Activated CD4-positive, alpha-beta memory T cell treated with anti-CD3 and anti-CD28 coated beads, Interleukin-2, amount 10 ng/mL, durations not matched to agents 7 days and 5 days (primary cell): ENCODE measurements around the gene PPFIA1. TPM values are rescaled to one million over a fixed set of nuclear protein-coding genes. Genes with fewer than 3 reads are reported as not detected.
A peak's percentile ranks its signal among the peaks of the same experiment; 100 is the strongest.

Experiments used
- CTCF ChIA-PET: fragments of 350-600 bp; sonication (Branson Sonifier 250); formaldehyde crosslinking; loops from one replicate; lab custom pipeline; 2021; ENCODE audit warnings: antibody characterized with exemption, inconsistent platforms; lab: Charles Lee
- POLR2A ChIA-PET: fragments of 350-600 bp; sonication (Branson Sonifier 250); formaldehyde crosslinking; loops from one replicate; lab custom pipeline; 2021; ENCODE audit warnings: antibody characterized with exemption; lab: Charles Lee
- DNase-seq: peaks from one replicate; pipeline ENCODE4 v3.0.0-alpha.2; 2020
- H3K27ac Mint-ChIP-seq: one replicate; pipeline ENCODE4 v1.8.0; 2021; ENCODE audit warnings: mild to moderate bottlenecking, mixed read lengths
- H3K27me3 Mint-ChIP-seq: one replicate; pipeline ENCODE4 v1.8.0; 2021; ENCODE audit warnings: mixed read lengths
- H3K36me3 Mint-ChIP-seq: one replicate; pipeline ENCODE4 v1.8.0; 2021; ENCODE audit warnings: low read depth, mixed read lengths
- H3K4me1 Mint-ChIP-seq: one replicate; pipeline ENCODE4 v1.8.0; 2021; ENCODE audit warnings: mixed read lengths
- H3K4me3 Mint-ChIP-seq: one replicate; pipeline ENCODE4 v1.8.0; 2021; ENCODE audit warnings: mild to moderate bottlenecking, mixed read lengths
- H3K9me3 Mint-ChIP-seq: one replicate; pipeline ENCODE4 v1.8.0; 2021; ENCODE audit warnings: mixed read lengths
- total RNA-seq, 2 experiments: library from RNA; stranded (reverse); gene quantifications; one replicate each; pipeline ENCODE4 v1.2.3, GENCODE V29; 2021

PPFIA1 gene
- total RNA-seq, 2 experiments from 2014 or later, result 22.5 to 23.8 TPM

GRCh38 chr11:70262951-70263350 is 7.5 kb upstream of the PPFIA1 start:
- Mint-ChIP-seq H3K27me3 (peaks cover 11% of the 10 kb centered on the region), H3K4me1 (peaks cover 4% of the 10 kb centered on the region), H3K4me3 (no peak overlapping the region), H3K36me3 (no peaks in the 10 kb centered on the region), H3K9me3 (no peaks in the 10 kb centered on the region), H3K27ac (no peak overlapping the region)
- DNase-seq, result no peak
- ChIA-PET CTCF (no interaction called here), POLR2A (no interaction called here)

GRCh38 chr11:70263363-70263762 is 7.1 kb upstream of the PPFIA1 start:
- CTCF ChIA-PET, result no interaction called here
- no peak overlapping the region for H3K4me3 Mint-ChIP-seq
- no peaks in the 10 kb centered on the region for H3K36me3 Mint-ChIP-seq
- DNase-seq, result no peak
- peaks cover 4% of the 10 kb centered on the region for H3K4me1 Mint-ChIP-seq
- POLR2A ChIA-PET, result no interaction called here
- no peak overlapping the region for H3K27ac Mint-ChIP-seq
- peaks cover 11% of the 10 kb centered on the region for H3K27me3 Mint-ChIP-seq
- no peaks in the 10 kb centered on the region for H3K9me3 Mint-ChIP-seq

- ChIA-PET POLR2A (no interaction called here), CTCF (no interaction called here)
- DNase-seq, result no peak
- no peaks in the 10 kb centered on the region for H3K9me3 Mint-ChIP-seq
- H3K27me3 Mint-ChIP-seq, result peaks cover 19% of the 10 kb centered on the region
- H3K4me1 Mint-ChIP-seq, result peaks cover 13% of the 10 kb centered on the region
- H3K36me3 Mint-ChIP-seq, result no peaks in the 10 kb centered on the region
- H3K27ac Mint-ChIP-seq, result no peak overlapping the region
- H3K4me3 Mint-ChIP-seq, result no peak overlapping the region
Measured at GRCh38 chr11:70265341-70265740, 5.1 kb upstream of the PPFIA1 start.

GRCh38 chr11:70267405-70267950 is 3.0 kb upstream of the PPFIA1 start:
- H3K36me3 Mint-ChIP-seq, result peaks cover 4% of the 10 kb centered on the region
- no peak overlapping the region for H3K4me3 Mint-ChIP-seq
- H3K9me3 Mint-ChIP-seq, result no peaks in the 10 kb centered on the region
- DNase-seq, result no peak
- H3K27ac Mint-ChIP-seq, result no peak overlapping the region
- H3K27me3 Mint-ChIP-seq, result peaks cover 19% of the 10 kb centered on the region
- ChIA-PET POLR2A (interaction anchor here (1.2 kb wide), 1 partner anchor 63 kb away, joined by 3 read pairs; no protein-coding TSS in a partner anchor), CTCF (interaction anchor here (0.7 to 1.2 kb wide), 3 partner anchors 53 to 596 kb away, joined by 3 to 4 read pairs (median 3); no protein-coding TSS in a partner anchor)
- peaks cover 25% of the 10 kb centered on the region for H3K4me1 Mint-ChIP-seq

DNA sequence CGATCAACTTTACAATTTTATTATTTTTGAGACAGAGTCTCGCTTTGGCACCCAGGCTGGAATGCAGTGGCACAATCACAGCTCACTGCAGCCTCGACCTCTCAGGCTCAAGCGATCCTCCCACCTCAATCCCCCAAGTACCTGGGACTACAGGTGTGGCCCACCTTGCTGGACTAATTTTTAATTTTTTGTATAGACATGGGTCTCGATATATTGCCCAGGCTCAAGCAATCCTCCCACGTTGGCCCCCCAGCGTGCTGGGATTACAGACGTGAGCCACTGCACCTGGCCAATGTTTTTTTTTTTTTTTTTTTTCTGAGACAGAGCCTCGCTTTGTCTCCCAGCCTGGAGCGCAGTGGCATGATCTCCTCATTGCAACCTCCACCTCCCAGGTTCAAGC is 2.0 kb upstream of the PPFIA1 start:
- peaks cover 7% of the 10 kb centered on the region for H3K36me3 Mint-ChIP-seq
- CTCF ChIA-PET, result interaction anchor here (0.7 to 1.2 kb wide), 3 partner anchors 52 to 597 kb away, joined by 3 to 4 read pairs (median 3); no protein-coding TSS in a partner anchor
- H3K9me3 Mint-ChIP-seq, result no peaks in the 10 kb centered on the region
- H3K4me1 Mint-ChIP-seq, result peaks cover 33% of the 10 kb centered on the region
- H3K27ac Mint-ChIP-seq, result no peak overlapping the region
- POLR2A ChIA-PET, result interaction anchor here (1.2 kb wide), 1 partner anchor 64 kb away, joined by 3 read pairs; no protein-coding TSS in a partner anchor
- H3K27me3 Mint-ChIP-seq, result peaks cover 19% of the 10 kb centered on the region
- DNase-seq, result no peak
- no peak overlapping the region for H3K4me3 Mint-ChIP-seq

GRCh38 chr11:70270877-70271648 is 573 bp downstream of the PPFIA1 start:
- peak; percentile 56 for DNase-seq
- peak overlapping the region; percentile 92 for H3K4me3 Mint-ChIP-seq
- peaks cover 45% of the 10 kb centered on the region for H3K4me1 Mint-ChIP-seq
- H3K27me3 Mint-ChIP-seq, result peaks cover 11% of the 10 kb centered on the region
- ChIA-PET CTCF (no interaction called here), POLR2A (interaction anchor here (0.8 to 1.7 kb wide), 3 partner anchors 67 to 96 kb away, joined by 3 to 9 read pairs (median 3); partner anchors contain the start of gene FADD)
- peaks cover 26% of the 10 kb centered on the region for H3K36me3 Mint-ChIP-seq
- peak overlapping the region; percentile 66 for H3K27ac Mint-ChIP-seq
- H3K9me3 Mint-ChIP-seq, result no peaks in the 10 kb centered on the region

GRCh38 chr11:70271649-70271953 is 1.1 kb downstream of the PPFIA1 start:
- Mint-ChIP-seq H3K9me3 (no peaks in the 10 kb centered on the region), H3K27me3 (peaks cover 11% of the 10 kb centered on the region), H3K27ac (no peak overlapping the region), H3K36me3 (peaks cover 32% of the 10 kb centered on the region), H3K4me3 (peak overlapping the region; percentile 92), H3K4me1 (peaks cover 45% of the 10 kb centered on the region)
- no peak for DNase-seq
- ChIA-PET CTCF (no interaction called here), POLR2A (interaction anchor here (0.8 to 1.6 kb wide), 2 partner anchors 68 to 95 kb away, joined by 3 to 6 read pairs; partner anchors contain the start of gene FADD)

DNA sequence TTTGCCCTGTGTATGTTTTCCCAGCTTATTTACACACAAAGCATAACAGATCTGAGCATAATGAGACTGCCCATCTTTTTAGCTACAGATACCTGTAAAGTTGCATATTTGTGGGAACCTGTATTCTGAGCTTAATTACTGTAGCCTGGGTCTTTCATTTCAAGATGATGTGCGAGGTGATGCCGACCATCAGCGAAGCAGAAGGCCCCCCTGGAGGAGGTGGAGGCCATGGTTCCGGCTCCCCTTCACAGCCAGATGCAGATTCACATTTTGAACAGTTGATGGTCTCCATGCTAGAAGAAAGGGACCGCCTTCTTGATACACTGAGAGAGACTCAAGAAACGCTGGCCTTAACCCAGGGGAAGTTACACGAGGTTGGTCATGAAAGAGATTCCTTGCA is 1.5 kb downstream of the PPFIA1 start:
- no peak for DNase-seq
- peak overlapping the region; percentile 71 for H3K4me3 Mint-ChIP-seq
- H3K27ac Mint-ChIP-seq, result no peak overlapping the region
- no peaks in the 10 kb centered on the region for H3K9me3 Mint-ChIP-seq
- ChIA-PET CTCF (no interaction called here), POLR2A (interaction anchor here (1.6 kb wide), 1 partner anchor 68 kb away, joined by 6 read pairs; the partner anchor contains the start of gene FADD)
- H3K27me3 Mint-ChIP-seq, result peaks cover 11% of the 10 kb centered on the region
- H3K36me3 Mint-ChIP-seq, result peaks cover 33% of the 10 kb centered on the region
- H3K4me1 Mint-ChIP-seq, result peaks cover 45% of the 10 kb centered on the region

GRCh38 chr11:70278994-70279393 is 8.5 kb downstream of the PPFIA1 start:
- H3K4me1 Mint-ChIP-seq, result peaks cover 17% of the 10 kb centered on the region
- ChIA-PET CTCF (no interaction called here), POLR2A (no interaction called here)
- no peak overlapping the region for H3K27ac Mint-ChIP-seq
- no peaks in the 10 kb centered on the region for H3K27me3 Mint-ChIP-seq
- no peaks in the 10 kb centered on the region for H3K9me3 Mint-ChIP-seq
- DNase-seq, result no peak
- peaks cover 54% of the 10 kb centered on the region for H3K36me3 Mint-ChIP-seq
- H3K4me3 Mint-ChIP-seq, result no peak overlapping the region

DNA sequence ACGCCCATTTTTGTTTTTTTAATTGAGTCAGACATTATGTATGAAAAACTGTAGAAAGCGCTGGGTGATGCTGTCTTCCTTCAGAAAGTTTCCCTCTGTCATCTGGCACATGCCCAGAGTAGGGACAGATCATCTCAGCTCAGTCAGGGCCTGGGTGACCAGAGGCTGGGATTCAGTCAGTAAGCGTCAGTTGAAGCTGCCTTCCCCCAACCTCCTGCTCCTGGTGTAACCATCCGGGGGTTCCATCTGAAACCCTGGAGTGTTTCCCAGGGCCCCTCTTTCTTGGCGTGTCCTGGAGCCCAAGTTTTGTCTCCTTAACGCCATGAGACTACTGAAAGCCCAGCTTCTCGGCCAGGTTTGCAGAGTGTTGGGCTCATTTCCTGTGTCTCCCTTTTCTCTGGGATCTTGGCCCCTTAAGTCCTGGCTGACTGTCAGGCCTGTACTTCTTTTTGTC is 10.7 kb downstream of the PPFIA1 start:
- DNase-seq, result no peak
- Mint-ChIP-seq H3K4me3 (no peak overlapping the region), H3K27me3 (no peaks in the 10 kb centered on the region), H3K4me1 (peaks cover 2% of the 10 kb centered on the region), H3K36me3 (peaks cover 50% of the 10 kb centered on the region), H3K27ac (no peak overlapping the region), H3K9me3 (no peaks in the 10 kb centered on the region)
- POLR2A ChIA-PET, result no interaction called here
- CTCF ChIA-PET, result no interaction called here

DNA sequence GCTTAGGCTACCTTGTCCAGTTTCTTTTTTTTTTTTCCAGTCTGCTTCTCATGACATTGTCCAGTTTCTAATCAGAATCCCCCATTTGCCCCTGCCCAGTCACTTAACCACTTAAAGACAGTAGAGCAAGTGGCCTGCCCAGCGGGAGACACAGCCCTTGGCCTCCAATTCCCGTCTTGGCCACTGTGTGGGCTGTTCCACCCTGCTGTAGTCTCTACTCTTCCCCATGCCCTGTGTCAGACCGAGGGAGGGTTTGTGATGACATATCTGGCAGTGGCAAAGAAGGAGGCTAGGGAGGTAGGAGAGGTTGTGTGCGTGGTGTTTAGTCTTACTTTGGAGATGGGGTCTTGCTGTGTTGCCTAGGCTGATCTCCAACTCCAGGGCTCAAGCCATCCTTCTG is 11.5 kb downstream of the PPFIA1 start:
- ChIA-PET POLR2A (interaction anchor here (1.1 kb wide), 1 partner anchor 77 kb away, joined by 3 read pairs; no protein-coding TSS in a partner anchor), CTCF (no interaction called here)
- Mint-ChIP-seq H3K4me1 (peaks cover 2% of the 10 kb centered on the region), H3K9me3 (no peaks in the 10 kb centered on the region), H3K27me3 (no peaks in the 10 kb centered on the region), H3K36me3 (peaks cover 48% of the 10 kb centered on the region), H3K27ac (no peak overlapping the region), H3K4me3 (no peak overlapping the region)
- no peak for DNase-seq

DNA sequence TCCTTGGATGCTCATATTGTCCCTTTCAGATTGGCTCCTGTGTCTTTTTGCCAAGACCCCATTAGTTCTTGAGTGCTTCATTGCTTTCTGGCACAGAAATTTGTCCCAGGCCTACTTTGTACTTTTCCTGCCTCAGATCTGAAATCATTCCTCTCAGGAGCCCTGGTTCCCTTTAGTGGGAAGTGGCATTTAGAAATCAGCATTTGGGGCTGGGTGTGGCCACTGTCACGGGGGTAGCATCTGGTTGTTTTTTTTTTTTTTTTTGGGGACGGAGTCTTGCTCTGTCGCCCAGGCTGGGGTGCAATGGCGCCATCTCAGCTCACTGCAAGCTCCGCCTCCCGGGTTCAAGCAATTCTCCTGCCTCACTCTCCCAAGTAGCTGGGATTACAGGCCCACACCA is 18.2 kb downstream of the PPFIA1 start:
- CTCF ChIA-PET, result interaction anchor here (0.6 kb wide), 1 partner anchor 31 kb away, joined by 3 read pairs; no protein-coding TSS in a partner anchor
- Mint-ChIP-seq H3K27ac (no peak overlapping the region), H3K36me3 (peaks cover 37% of the 10 kb centered on the region), H3K4me3 (no peak overlapping the region), H3K4me1 (no peaks in the 10 kb centered on the region), H3K9me3 (no peaks in the 10 kb centered on the region), H3K27me3 (no peaks in the 10 kb centered on the region)
- no peak for DNase-seq
- POLR2A ChIA-PET, result no interaction called here

GRCh38 chr11:70289582-70289981 is 19.1 kb downstream of the PPFIA1 start:
- POLR2A ChIA-PET, result no interaction called here
- Mint-ChIP-seq H3K4me3 (no peak overlapping the region), H3K4me1 (peaks cover 2% of the 10 kb centered on the region), H3K27me3 (no peaks in the 10 kb centered on the region), H3K9me3 (no peaks in the 10 kb centered on the region), H3K27ac (no peak overlapping the region), H3K36me3 (peaks cover 40% of the 10 kb centered on the region)
- CTCF ChIA-PET, result interaction anchor here (0.6 kb wide), 1 partner anchor 30 kb away, joined by 3 read pairs; no protein-coding TSS in a partner anchor
- no peak for DNase-seq
